Activated naive CD4-positive, alpha-beta T cell treated with anti-CD3 and anti-CD28 coated beads, Interleukin-2, amount 10 ng/mL, durations not matched to agents 7 days and 5 days (primary cell): ENCODE data around the gene FOXO3.
"Not testable (repeated sequence)": the region's sequence is repeated elsewhere in the genome, so short reads cannot be mapped to it uniquely, and the experiment has no call there.

Source experiments
- CTCF ChIA-PET: fragments of 350-600 bp; sonication (Branson Sonifier 250); formaldehyde crosslinking; loops from one replicate; lab custom pipeline; 2021; ENCODE audit warnings: antibody characterized with exemption; lab: Charles Lee
- DNase-seq: peaks from one replicate; pipeline ENCODE4 v3.0.0-alpha.2; 2020
- H3K27ac Mint-ChIP-seq: one replicate; pipeline ENCODE4 v1.8.0; 2021; ENCODE audit warnings: mild to moderate bottlenecking, moderate library complexity, mixed read lengths
- H3K27me3 Mint-ChIP-seq: one replicate; pipeline ENCODE4 v1.8.0; 2021; ENCODE audit warnings: mild to moderate bottlenecking, mixed read lengths
- H3K36me3 Mint-ChIP-seq: one replicate; pipeline ENCODE4 v1.8.0; 2021; ENCODE audit warnings: mixed read lengths
- H3K4me1 Mint-ChIP-seq: one replicate; pipeline ENCODE4 v1.8.0; 2021; ENCODE audit warnings: mixed read lengths
- H3K4me3 Mint-ChIP-seq: one replicate; pipeline ENCODE4 v1.8.0; 2021; ENCODE audit warnings: mild to moderate bottlenecking, moderate library complexity, mixed read lengths
- H3K9me3 Mint-ChIP-seq: one replicate; pipeline ENCODE4 v1.8.0; 2021; ENCODE audit warnings: mixed read lengths

FOXO3 gene

DNA sequence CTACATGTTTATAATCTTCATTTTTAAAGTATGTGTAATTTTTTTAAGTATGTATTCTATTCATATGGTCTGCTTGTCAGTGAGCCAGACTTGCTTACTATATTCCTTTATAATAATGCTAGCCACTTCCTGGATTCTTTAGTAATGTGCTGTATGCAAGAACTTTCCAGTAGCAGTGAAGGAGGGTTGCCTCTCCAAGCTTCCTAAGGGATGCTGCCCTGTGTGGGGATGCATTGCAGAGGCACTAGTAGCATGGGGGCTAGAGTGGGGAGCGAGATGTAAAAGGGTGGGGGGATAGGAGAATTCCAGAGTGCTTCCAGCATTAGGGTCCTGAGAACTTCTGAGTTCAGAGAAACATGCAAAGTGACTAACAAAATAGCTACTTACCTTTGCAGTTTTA is 121.0 kb downstream of the FOXO3 start:
- H3K9me3 Mint-ChIP-seq, H3K4me3 Mint-ChIP-seq, H3K36me3 Mint-ChIP-seq, H3K27me3 Mint-ChIP-seq, DNase-seq, H3K4me1 Mint-ChIP-seq, H3K27ac Mint-ChIP-seq: not testable (repeated sequence)
- CTCF ChIA-PET: interaction anchor here (0.6 kb wide), 1 partner anchor 38 kb away, joined by 3 read pairs; no protein-coding TSS in a partner anchor

- not testable (repeated sequence) for H3K9me3 Mint-ChIP-seq, H3K27me3 Mint-ChIP-seq, H3K36me3 Mint-ChIP-seq, H3K27ac Mint-ChIP-seq, H3K4me1 Mint-ChIP-seq, H3K4me3 Mint-ChIP-seq, DNase-seq
- CTCF ChIA-PET: interaction anchor here (0.6 kb wide), 1 partner anchor 37 kb away, joined by 3 read pairs; no protein-coding TSS in a partner anchor
Observed at GRCh38 chr6:108682383-108683119, 121.8 kb downstream of the FOXO3 start.

GRCh38 chr6:108683976-108684375 is 123.3 kb downstream of the FOXO3 start:
- H3K9me3 Mint-ChIP-seq, H3K27me3 Mint-ChIP-seq, H3K36me3 Mint-ChIP-seq, DNase-seq, H3K4me3 Mint-ChIP-seq, CTCF ChIA-PET, H3K4me1 Mint-ChIP-seq, H3K27ac Mint-ChIP-seq: not testable (repeated sequence)

DNA sequence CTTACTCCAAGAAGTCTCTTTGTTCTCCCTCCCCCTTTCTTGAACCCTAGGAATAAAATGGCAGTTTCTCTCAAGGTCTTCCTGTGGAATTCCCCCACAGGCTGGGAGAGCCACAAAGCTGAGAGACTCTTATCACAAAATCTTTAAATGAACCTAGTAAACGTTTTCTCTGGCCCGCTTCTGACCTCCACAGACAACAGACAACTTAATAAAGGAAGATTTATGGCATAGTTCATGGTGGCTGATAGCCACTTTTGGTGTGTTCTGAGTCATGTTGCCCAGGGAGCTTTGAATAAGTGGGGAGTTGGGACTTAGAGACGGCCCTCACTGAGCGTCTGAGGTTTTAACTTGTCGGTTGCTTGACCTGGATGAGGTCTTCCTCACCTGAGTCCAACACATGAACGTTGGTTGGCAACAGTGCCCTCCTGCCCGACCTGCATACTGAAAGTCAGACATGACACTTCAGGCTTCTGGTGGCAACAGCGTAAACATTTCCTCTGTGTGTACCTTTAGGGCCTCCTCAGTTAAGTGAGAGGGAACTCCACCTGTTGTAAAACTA is 124.1 kb downstream of the FOXO3 start:
- CTCF ChIA-PET: no interaction called here
- Mint-ChIP-seq H3K36me3 (peaks cover 9% of the 10 kb centered on the region), H3K4me1 (peaks cover 5% of the 10 kb centered on the region), H3K27me3 (no peaks in the 10 kb centered on the region), H3K9me3 (no peaks in the 10 kb centered on the region), H3K27ac (no peak overlapping the region), H3K4me3 (no peak overlapping the region)
- no peak for DNase-seq

- Mint-ChIP-seq H3K4me1 (peaks cover 7% of the 10 kb centered on the region), H3K27me3 (no peaks in the 10 kb centered on the region), H3K27ac (no peak overlapping the region), H3K9me3 (no peaks in the 10 kb centered on the region), H3K36me3 (peaks cover 4% of the 10 kb centered on the region), H3K4me3 (no peak overlapping the region)
- CTCF ChIA-PET: no interaction called here
- DNase-seq: no peak
Observed at GRCh38 chr6:108685970-108686369, 125.3 kb downstream of the FOXO3 start.

GRCh38 chr6:108686896-108687295 is 126.2 kb downstream of the FOXO3 start:
- Mint-ChIP-seq H3K27me3 (no peaks in the 10 kb centered on the region), H3K9me3 (no peaks in the 10 kb centered on the region), H3K4me1 (peaks cover 7% of the 10 kb centered on the region), H3K4me3 (no peak overlapping the region), H3K27ac (no peak overlapping the region), H3K36me3 (peaks cover 4% of the 10 kb centered on the region)
- CTCF ChIA-PET: no interaction called here
- no peak for DNase-seq

DNA sequence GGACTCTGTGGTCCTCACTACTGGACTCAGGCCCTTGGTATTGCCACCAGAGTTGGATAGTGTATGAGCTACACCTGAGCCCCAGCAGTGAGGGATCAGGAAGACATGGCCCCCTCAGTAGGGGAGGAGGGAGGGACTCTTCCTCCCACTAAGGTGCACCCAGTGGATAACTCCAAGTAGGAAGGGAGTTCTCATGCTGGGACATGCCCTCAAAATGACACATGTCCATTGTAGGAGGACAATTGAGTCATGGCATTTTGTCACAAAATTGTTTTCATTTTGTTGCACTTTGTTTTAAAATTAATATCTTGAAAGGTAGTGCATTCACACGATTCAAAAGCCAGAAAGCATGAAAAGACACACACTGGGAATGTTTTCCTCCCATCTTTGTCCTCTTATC is 127.2 kb downstream of the FOXO3 start:
- CTCF ChIA-PET: no interaction called here

DNA sequence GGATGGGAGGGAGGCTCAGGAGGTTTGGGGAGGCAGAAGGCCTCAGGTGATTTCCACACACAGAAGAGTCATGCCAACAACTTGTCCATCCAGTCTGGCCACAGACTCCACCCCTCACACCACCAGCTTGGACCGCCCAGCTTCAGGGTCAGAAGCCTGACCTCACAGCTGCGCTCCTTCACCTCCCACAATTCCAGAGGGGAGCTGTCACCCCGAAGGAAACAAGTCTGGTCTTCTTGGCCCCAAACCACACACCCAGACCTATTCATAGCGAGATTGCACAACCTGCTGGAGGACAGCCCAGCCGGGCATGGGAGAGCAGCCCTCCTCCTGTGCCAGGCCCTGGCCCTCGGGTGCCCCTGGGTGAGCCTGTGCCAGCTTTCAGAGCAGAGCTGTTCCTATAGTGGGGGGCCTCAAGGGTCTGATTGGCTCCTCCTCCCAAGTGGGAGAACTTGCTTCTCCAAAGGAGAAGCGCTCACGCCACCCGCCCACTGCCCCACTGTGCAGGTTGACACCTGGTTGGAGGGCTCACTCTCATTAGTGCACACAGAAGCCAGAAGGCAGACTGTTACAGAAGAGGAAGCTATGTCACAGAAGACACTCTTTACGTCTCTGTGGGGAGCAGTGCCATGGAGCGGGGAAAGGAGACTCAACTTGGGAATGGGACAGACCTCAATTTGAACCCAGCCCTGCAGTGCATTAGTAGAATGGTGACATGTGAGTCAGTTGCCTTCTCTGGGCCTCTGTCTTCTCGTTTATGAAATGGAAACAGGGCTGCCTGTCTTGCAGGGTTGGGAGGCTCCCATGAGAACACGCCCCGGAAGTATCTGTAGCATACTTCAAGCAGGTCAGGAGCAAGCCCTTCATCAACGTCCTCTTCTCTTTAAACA is 128.8 kb downstream of the FOXO3 start:
- no peaks in the 10 kb centered on the region for H3K27me3 Mint-ChIP-seq
- CTCF ChIA-PET: no interaction called here
- H3K27ac Mint-ChIP-seq: no peak overlapping the region
- no peak overlapping the region for H3K4me3 Mint-ChIP-seq
- DNase-seq: no peak
- H3K9me3 Mint-ChIP-seq: no peaks in the 10 kb centered on the region
- H3K4me1 Mint-ChIP-seq: peaks cover 7% of the 10 kb centered on the region
- H3K36me3 Mint-ChIP-seq: peaks cover 4% of the 10 kb centered on the region

More for the DNA sequence above, 127.2 kb downstream of the FOXO3 start:
- Mint-ChIP-seq H3K27ac (no peak overlapping the region), H3K9me3 (no peaks in the 10 kb centered on the region), H3K36me3 (peaks cover 4% of the 10 kb centered on the region), H3K4me3 (no peak overlapping the region), H3K27me3 (no peaks in the 10 kb centered on the region), H3K4me1 (peaks cover 7% of the 10 kb centered on the region)
- no peak for DNase-seq

DNA sequence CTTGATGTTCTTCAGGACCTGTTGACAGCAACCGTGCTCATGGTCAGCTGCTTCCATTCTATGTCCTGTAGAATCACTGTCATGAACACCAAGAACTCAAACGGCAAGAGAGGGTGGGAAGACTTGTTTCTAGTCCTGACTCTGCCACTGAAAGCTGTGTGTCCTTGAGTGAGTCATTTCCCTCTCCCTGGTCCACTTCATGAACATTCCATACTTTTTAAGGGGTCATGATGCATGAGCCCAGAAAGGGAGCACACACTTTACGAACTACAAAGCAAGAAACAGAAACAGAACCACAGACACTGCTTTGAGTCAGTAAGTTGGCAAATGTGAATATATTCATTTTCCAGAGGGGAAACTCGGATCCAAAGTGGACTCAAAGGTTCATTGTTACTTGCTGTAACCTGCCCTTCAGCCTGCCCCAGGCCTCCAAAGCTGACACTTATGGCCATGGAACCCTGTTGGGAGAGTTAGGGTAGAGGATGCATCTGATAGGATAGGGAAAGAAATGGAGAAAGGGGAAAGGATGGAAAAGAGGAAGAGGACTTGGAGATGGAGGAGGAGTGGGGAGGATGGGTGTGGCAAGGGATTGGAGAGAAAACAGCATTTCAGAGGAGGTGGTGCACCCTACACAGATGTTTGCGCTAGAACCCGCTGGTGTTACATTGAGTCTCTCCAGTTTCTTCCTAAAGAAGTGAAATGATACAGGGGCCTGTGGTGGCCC is 129.8 kb downstream of the FOXO3 start:
- DNase-seq: no peak
- H3K4me1 Mint-ChIP-seq: peaks cover 2% of the 10 kb centered on the region
- no peak overlapping the region for H3K4me3 Mint-ChIP-seq
- peaks cover 4% of the 10 kb centered on the region for H3K36me3 Mint-ChIP-seq
- H3K27ac Mint-ChIP-seq: no peak overlapping the region
- H3K9me3 Mint-ChIP-seq: no peaks in the 10 kb centered on the region
- CTCF ChIA-PET: interaction anchor here (0.6 kb wide), 1 partner anchor 1315 kb away, joined by 3 read pairs; no protein-coding TSS in a partner anchor
- H3K27me3 Mint-ChIP-seq: no peaks in the 10 kb centered on the region

DNA sequence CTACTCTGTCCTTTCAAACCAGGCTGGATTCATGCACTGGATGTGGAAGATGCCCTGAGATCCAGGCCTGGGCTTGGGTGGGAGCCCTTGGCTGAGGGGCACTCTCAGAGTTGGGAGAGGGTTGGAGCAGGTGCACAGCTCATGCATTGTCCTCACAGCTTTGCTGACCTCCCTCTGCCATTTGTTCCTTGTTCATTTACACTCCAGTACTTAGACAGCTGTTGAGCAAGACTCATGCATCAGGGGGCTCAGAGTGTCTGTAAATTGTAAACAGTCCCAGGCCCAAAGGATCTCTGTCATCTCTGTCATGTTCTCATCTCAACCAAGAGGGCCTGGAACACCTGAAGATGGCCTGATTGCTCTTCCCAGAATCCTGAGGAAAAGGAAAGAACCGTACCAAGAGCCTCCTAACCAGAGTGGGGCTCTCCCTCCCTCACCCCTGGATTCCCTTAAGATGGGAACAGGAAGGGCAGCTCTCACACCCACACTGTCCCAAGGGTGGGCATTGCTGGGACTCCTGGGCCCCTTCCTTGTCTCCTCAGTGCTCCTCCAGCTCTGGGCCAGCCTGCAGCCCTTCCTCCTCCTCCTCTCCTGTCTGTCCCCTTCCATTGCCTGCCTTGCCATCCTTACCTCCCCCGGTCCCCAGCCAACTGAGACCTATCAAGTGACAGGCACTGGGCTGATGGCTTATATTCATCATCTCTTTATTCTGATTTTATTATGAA is 132.9 kb downstream of the FOXO3 start:
- Mint-ChIP-seq H3K36me3 (no peaks in the 10 kb centered on the region), H3K27ac (no peak overlapping the region), H3K9me3 (no peaks in the 10 kb centered on the region), H3K27me3 (no peaks in the 10 kb centered on the region), H3K4me3 (no peak overlapping the region), H3K4me1 (peaks cover 2% of the 10 kb centered on the region)
- CTCF ChIA-PET: no interaction called here
- no peak for DNase-seq

- no peaks in the 10 kb centered on the region for H3K9me3 Mint-ChIP-seq
- CTCF ChIA-PET: no interaction called here
Observed at GRCh38 chr6:108694816-108695215, 134.1 kb downstream of the FOXO3 start.

DNA sequence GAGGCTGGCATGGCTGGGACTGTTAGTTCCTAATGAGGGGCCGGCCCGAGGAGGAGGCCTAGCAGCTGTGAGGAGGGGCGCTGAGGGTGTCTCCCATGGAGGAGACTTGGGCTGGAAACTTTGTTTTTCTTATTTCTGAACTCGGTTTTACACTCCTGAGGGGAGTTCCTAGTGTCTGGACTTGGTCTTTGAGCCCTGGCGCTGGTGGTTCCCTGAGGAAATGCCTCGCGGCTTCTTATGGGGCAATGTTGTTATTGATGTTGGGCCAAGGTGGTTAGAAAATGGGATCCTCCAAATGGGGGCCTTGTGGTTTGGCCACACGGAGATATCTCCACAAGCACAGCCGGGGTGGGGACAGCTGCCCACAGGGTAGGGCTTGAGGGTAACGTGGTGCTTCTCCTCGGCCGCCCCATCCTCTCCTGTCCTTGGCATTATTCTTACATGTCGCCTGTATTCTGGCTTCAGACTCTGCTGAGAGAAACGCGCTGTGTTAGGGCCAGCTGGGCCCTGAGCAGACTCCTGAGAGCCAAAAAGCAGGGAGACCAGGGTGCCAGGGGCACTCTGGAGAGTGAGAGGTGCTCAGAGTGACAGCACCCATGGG is 136.9 kb downstream of the FOXO3 start:
- H3K4me3 Mint-ChIP-seq: no peak overlapping the region
- DNase-seq: no peak
- H3K9me3 Mint-ChIP-seq: peaks cover 15% of the 10 kb centered on the region
- no peaks in the 10 kb centered on the region for H3K36me3 Mint-ChIP-seq
- peaks cover 2% of the 10 kb centered on the region for H3K4me1 Mint-ChIP-seq
- H3K27ac Mint-ChIP-seq: no peak overlapping the region
- CTCF ChIA-PET: no interaction called here
- peaks cover 3% of the 10 kb centered on the region for H3K27me3 Mint-ChIP-seq

More at GRCh38 chr6:108694816-108695215, 134.1 kb downstream of the FOXO3 start:
- H3K4me3 Mint-ChIP-seq: no peak overlapping the region
- H3K27me3 Mint-ChIP-seq: no peaks in the 10 kb centered on the region
- no peak for DNase-seq
- H3K4me1 Mint-ChIP-seq: peaks cover 2% of the 10 kb centered on the region
- H3K27ac Mint-ChIP-seq: no peak overlapping the region
- H3K36me3 Mint-ChIP-seq: no peaks in the 10 kb centered on the region

DNA sequence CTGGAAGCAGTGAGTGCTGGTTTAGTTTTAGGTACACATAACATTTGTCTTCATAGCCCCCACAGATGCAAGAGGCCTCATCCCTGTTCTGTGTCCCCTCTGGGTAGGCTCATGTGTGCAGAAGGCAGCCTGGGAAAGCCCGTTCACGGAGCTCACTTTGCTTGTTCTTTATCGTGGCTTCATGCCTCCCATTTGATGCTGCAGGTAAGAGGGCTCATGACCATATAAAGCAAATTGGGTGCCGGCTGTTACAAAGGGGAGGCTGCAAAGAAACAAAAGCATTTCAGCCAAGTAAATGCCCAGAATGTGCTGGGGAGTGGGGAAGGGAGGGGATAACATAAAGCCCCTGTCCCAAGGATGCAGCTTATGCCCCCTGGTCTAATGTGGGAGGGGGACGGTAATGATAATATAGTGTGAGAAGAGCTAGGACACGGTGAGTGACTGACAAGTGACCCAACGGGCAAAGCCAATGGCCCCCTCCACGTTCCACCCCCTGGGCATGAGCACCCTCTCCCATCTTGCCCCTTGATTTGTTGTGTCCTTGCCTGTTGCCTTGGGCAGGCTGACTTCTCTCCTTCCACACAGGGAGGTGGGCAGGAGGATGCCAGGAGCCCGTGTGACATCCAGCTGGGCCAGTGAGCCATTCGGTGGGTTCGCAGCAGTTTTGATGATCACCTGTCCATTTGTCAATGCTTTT is 138.0 kb downstream of the FOXO3 start:
- DNase-seq: no peak
- H3K36me3 Mint-ChIP-seq: no peaks in the 10 kb centered on the region
- no peak overlapping the region for H3K27ac Mint-ChIP-seq
- H3K4me3 Mint-ChIP-seq: no peak overlapping the region
- peaks cover 3% of the 10 kb centered on the region for H3K27me3 Mint-ChIP-seq
- CTCF ChIA-PET: no interaction called here
- peaks cover 5% of the 10 kb centered on the region for H3K4me1 Mint-ChIP-seq
- H3K9me3 Mint-ChIP-seq: peaks cover 17% of the 10 kb centered on the region
